Epidermal melanocyte (primary cell): ENCODE measurements around the gene BDH1.
"Not testable (repeated sequence)": the region's sequence is repeated elsewhere in the genome, so short reads cannot be mapped to it uniquely, and the experiment has no call there.

Source experiments
- DNase-seq: peaks from one replicate; pipeline ENCODE4 v3.0.0; 2011; ENCODE audit warnings: low spot score; ENCODE audit not compliant: insufficient read length

The BDH1 gene

GRCh38 chr3:197521277-197522182 lies 34.2 kb downstream of the BDH1 start:
- no peak for DNase-seq

GRCh38 chr3:197520311-197521276 lies 35.2 kb downstream of the BDH1 start:
- no peak for DNase-seq

GRCh38 chr3:197519801-197520211 lies 36.0 kb downstream of the BDH1 start:
- no peak for DNase-seq

- DNase-seq, result no peak
Observed at GRCh38 chr3:197518881-197519421, 36.8 kb downstream of the BDH1 start.

GRCh38 chr3:197517922-197518683 lies 37.7 kb downstream of the BDH1 start:
- not testable (repeated sequence) for DNase-seq

GRCh38 chr3:197516890-197517606 lies 38.7 kb downstream of the BDH1 start:
- not testable (repeated sequence) for DNase-seq

GRCh38 chr3:197516517-197516889 lies 39.3 kb downstream of the BDH1 start:
- no peak for DNase-seq

GRCh38 chr3:197514786-197515355 lies 40.9 kb downstream of the BDH1 start:
- no peak for DNase-seq

- no peak for DNase-seq
Observed at GRCh38 chr3:197513953-197514785, 41.6 kb downstream of the BDH1 start.

- DNase-seq, result no peak
Observed at GRCh38 chr3:197512691-197513571, 42.8 kb downstream of the BDH1 start.

- DNase-seq, result no peak
Observed at GRCh38 chr3:197511853-197512635, 43.7 kb downstream of the BDH1 start.

- DNase-seq, result no peak
Observed at GRCh38 chr3:197511130-197511529, 44.6 kb downstream of the BDH1 start.

- DNase-seq, result no peak
Observed at GRCh38 chr3:197510642-197511018, 45.1 kb downstream of the BDH1 start.

- no peak for DNase-seq
Observed at GRCh38 chr3:197508924-197509775, 46.6 kb downstream of the BDH1 start.

- no peak for DNase-seq
Observed at GRCh38 chr3:197508461-197508860, 47.3 kb downstream of the BDH1 start.

- no peak for DNase-seq
Observed at GRCh38 chr3:197508051-197508451, 47.7 kb downstream of the BDH1 start.
